ENCODE measurements around the gene CARD16.
"Not testable (repeated sequence)": the region's sequence is repeated elsewhere in the genome, so short reads cannot be mapped to it uniquely, and the experiment has no call there.

The CARD16 gene

GRCh38 chr11:105049481-105049880 is 4.3 kb upstream of the CARD16 start:
- no peak for DNase-seq (ENCODE audit: low read depth in 2 of 2)

GRCh38 chr11:105046898-105047579 is 1.9 kb upstream of the CARD16 start:
- no peak for DNase-seq (ENCODE audit: low read depth in 2 of 2)

- DNase-seq (ENCODE audit: low read depth in 2 of 2): no peak
Observed at GRCh38 chr11:105045676-105046296, 651 bp upstream of the CARD16 start.

GRCh38 chr11:105042178-105042577 is 3.0 kb downstream of the CARD16 start:
- no peak for DNase-seq (ENCODE audit: low read depth in 2 of 2)

GRCh38 chr11:105040703-105041102 is 4.4 kb downstream of the CARD16 start:
- no peak for DNase-seq (ENCODE audit: low read depth in 2 of 2)

GRCh38 chr11:105034813-105035620 is 10.1 kb downstream of the CARD16 start, which contains the start of gene CASP1:
Gene CASP1 (minus strand): TSS chr11:105035144. CDS start chr11:105035113, 31 bp downstream.
- no peak for DNase-seq (ENCODE audit: low read depth in 2 of 2)

- DNase-seq (ENCODE audit: low read depth in 2 of 2): not testable (repeated sequence)
Observed at GRCh38 chr11:105034388-105034787, 10.7 kb downstream of the CARD16 start.

- DNase-seq (ENCODE audit: low read depth in 2 of 2): no peak
Observed at GRCh38 chr11:105033781-105034180, 11.4 kb downstream of the CARD16 start.

GRCh38 chr11:105033343-105033742 is 11.8 kb downstream of the CARD16 start:
- no peak for DNase-seq (ENCODE audit: low read depth in 2 of 2)

- DNase-seq (ENCODE audit: low read depth in 2 of 2): no peak
Observed at GRCh38 chr11:105032495-105032894, 12.6 kb downstream of the CARD16 start.

GRCh38 chr11:105027678-105028077 is 17.5 kb downstream of the CARD16 start:
- no peak for DNase-seq (ENCODE audit: low read depth in 2 of 2)

- DNase-seq (ENCODE audit: low read depth in 2 of 2): no peak
Observed at GRCh38 chr11:105024394-105024793, 20.7 kb downstream of the CARD16 start.

- no peak for DNase-seq (ENCODE audit: low read depth in 2 of 2)
Observed at GRCh38 chr11:105023003-105023402, 22.1 kb downstream of the CARD16 start, which contains the start of gene CASP5. Gene CASP5 (minus strand): TSS chr11:105023168. CDS start chr11:105023136, 32 bp downstream.

GRCh38 chr11:105022527-105022926 is 22.6 kb downstream of the CARD16 start:
- DNase-seq (ENCODE audit: low read depth in 2 of 2): no peak

GRCh38 chr11:105007463-105007862 is 37.7 kb downstream of the CARD16 start:
- no peak for DNase-seq (ENCODE audit: low read depth in 2 of 2)

GRCh38 chr11:105005451-105005845 is 39.7 kb downstream of the CARD16 start:
- DNase-seq (ENCODE audit: low read depth in 2 of 2): no peak

- no peak for DNase-seq (ENCODE audit: low read depth in 2 of 2)
Observed at GRCh38 chr11:105004021-105004420, 41.1 kb downstream of the CARD16 start.

- DNase-seq (ENCODE audit: low read depth in 2 of 2): no peak
Observed at GRCh38 chr11:105003151-105003550, 42.0 kb downstream of the CARD16 start.

- peak; percentile 3 to 31 for DNase-seq (ENCODE audit: low read depth in 2 of 2)
Observed at GRCh38 chr11:105000797-105001196, 44.3 kb downstream of the CARD16 start.

GRCh38 chr11:105000167-105000566 is 45.0 kb downstream of the CARD16 start:
- DNase-seq (ENCODE audit: low read depth in 2 of 2): no peak

GRCh38 chr11:104999721-105000120 is 45.4 kb downstream of the CARD16 start:
- no peak for DNase-seq (ENCODE audit: low read depth in 2 of 2)

- DNase-seq (ENCODE audit: low read depth in 2 of 2): no peak
Observed at GRCh38 chr11:104997288-104997687, 47.8 kb downstream of the CARD16 start.
